Right lobe of liver (tissue), 4 donors: ENCODE measurements around the gene ZFPM1.

ENCODE experiments used
- POLR2A ChIP-seq: fragments of 450-650 bp; IDR thresholded peaks from one replicate; pipeline ENCODE4 v1.6.1; 2017; ENCODE audit warnings: antibody characterized with exemption, mild to moderate bottlenecking
- TF ChIP-seq, protein P1 (sequence below), 4 donors: fragments of 200-600 bp in 3 of 4; fragments of 450-650 bp in 1 of 4; IDR thresholded peaks; one replicate each; pipeline versions ENCODE4 v1.5.1 to v1.8.0; 2016 to 2022; ENCODE audit warnings: antibody characterized with exemption in 4 of 4, mild to moderate bottlenecking in 2 of 4
- donor health status: DM: no; HTN: no; CAD: no.
- donor health status: DM: no; HTN: no; CAD: no.
- donor health status: DM: no; HTN: yes; CAD: no.

DNA sequence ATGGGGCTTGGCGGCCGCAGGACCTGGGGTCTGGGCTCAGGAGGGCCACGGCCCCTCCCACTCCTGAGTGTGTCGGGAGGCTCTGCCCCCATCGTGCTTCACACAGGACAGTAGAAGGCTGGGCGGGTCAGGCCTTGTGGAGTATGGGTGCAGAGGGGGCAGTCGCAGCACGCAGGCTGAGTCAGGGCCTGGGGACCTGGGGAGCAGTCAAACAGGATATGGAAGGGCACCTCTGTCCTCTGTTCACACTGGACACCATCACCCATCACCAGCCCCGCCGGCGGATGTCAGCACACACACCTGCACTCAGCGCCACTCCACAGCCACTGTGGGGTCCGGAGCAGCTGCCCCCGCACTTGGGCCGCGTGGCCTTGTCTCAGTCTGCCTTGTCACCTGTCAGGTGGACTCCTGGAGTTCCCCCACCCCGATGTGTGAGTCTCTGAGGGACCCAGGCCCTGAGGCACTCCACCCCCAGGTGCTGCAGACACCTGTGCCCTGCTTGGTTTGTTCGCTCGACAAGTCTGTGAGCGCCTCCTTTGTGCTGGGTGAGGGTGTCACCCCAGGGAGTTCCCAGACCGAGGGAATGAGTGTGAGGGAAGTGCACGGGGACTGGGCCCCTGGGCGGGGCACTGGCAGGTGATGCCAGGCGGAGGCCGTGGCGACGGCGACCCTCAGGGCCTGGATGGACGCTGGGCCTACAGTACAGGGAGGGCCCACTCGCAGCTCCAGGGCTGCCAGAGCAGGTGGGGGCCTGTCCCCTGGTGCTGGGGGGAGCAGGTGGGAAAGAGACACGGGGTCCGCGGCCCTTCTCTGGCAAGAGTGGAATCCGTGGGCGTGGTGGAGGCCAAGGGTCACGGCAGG is 31.7 kb downstream of the ZFPM1 start:
- TF ChIP-seq POLR2A, result no peak
- TF ChIP-seq, protein P1, sequence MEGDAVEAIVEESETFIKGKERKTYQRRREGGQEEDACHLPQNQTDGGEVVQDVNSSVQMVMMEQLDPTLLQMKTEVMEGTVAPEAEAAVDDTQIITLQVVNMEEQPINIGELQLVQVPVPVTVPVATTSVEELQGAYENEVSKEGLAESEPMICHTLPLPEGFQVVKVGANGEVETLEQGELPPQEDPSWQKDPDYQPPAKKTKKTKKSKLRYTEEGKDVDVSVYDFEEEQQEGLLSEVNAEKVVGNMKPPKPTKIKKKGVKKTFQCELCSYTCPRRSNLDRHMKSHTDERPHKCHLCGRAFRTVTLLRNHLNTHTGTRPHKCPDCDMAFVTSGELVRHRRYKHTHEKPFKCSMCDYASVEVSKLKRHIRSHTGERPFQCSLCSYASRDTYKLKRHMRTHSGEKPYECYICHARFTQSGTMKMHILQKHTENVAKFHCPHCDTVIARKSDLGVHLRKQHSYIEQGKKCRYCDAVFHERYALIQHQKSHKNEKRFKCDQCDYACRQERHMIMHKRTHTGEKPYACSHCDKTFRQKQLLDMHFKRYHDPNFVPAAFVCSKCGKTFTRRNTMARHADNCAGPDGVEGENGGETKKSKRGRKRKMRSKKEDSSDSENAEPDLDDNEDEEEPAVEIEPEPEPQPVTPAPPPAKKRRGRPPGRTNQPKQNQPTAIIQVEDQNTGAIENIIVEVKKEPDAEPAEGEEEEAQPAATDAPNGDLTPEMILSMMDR (IDR thresholded peaks at IDR 0.05), result no peak
